Esophagus squamous epithelium (tissue), 4 donors: ENCODE measurements around the gene TBL2.

Experiments
- POLR2A ChIP-seq, 4 donors: fragments of 450-650 bp; IDR thresholded peaks; one replicate each; pipeline ENCODE4 v1.6.1; 2017; ENCODE audit warnings: antibody characterized with exemption in 4 of 4, mild to moderate bottlenecking in 4 of 4, moderate library complexity in 3 of 4
- TF ChIP-seq, protein P1 (sequence below), 6 experiments: fragments of 450-650 bp in 4 of 6; fragments of 200-600 bp in 2 of 6; sonication (generic) in 2 of 6; IDR thresholded peaks; one replicate each; pipeline ENCODE4 v1.5.1; 2016 to 2019; ENCODE audit warnings: antibody characterized with exemption in 6 of 6, mild to moderate bottlenecking in 4 of 6, moderate library complexity in 4 of 6

DNA sequence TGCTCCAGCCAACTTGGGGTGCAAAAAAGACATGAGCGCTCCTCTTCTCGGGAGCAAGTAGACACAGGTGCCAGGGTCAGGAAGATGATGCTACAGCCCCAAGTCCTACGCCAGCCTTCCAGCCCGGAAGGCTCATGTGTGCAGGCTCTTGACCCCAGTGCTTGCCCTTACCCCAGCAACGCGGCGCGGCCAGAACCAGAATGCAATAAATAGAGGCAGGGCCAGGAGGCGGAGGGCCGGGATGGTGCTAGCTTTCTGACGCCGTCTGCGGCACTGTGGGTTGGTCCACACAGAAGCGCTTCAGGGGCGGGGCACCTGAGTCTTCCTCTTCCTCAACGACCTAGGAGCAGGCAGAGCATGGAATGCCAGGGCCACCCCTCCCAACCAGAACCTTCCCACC lies 41.3 kb downstream of the TBL2 start:
- TF ChIP-seq, protein P1, sequence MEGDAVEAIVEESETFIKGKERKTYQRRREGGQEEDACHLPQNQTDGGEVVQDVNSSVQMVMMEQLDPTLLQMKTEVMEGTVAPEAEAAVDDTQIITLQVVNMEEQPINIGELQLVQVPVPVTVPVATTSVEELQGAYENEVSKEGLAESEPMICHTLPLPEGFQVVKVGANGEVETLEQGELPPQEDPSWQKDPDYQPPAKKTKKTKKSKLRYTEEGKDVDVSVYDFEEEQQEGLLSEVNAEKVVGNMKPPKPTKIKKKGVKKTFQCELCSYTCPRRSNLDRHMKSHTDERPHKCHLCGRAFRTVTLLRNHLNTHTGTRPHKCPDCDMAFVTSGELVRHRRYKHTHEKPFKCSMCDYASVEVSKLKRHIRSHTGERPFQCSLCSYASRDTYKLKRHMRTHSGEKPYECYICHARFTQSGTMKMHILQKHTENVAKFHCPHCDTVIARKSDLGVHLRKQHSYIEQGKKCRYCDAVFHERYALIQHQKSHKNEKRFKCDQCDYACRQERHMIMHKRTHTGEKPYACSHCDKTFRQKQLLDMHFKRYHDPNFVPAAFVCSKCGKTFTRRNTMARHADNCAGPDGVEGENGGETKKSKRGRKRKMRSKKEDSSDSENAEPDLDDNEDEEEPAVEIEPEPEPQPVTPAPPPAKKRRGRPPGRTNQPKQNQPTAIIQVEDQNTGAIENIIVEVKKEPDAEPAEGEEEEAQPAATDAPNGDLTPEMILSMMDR (IDR thresholded peaks at IDR 0.05), result no peak
- no peak for TF ChIP-seq POLR2A (IDR thresholded peaks at IDR 0.05)
